GM18498 (cell line): ENCODE measurements around the gene XXYLT1.

ENCODE experiments used
- ATAC-seq: cut with Tn5 transposase; IDR thresholded peaks from one replicate; pipeline ENCODE4 v1.9.1; 2021; ENCODE audit warnings: mild to moderate bottlenecking, moderate library complexity; ENCODE audit not compliant: unreplicated experiment

XXYLT1 gene

DNA sequence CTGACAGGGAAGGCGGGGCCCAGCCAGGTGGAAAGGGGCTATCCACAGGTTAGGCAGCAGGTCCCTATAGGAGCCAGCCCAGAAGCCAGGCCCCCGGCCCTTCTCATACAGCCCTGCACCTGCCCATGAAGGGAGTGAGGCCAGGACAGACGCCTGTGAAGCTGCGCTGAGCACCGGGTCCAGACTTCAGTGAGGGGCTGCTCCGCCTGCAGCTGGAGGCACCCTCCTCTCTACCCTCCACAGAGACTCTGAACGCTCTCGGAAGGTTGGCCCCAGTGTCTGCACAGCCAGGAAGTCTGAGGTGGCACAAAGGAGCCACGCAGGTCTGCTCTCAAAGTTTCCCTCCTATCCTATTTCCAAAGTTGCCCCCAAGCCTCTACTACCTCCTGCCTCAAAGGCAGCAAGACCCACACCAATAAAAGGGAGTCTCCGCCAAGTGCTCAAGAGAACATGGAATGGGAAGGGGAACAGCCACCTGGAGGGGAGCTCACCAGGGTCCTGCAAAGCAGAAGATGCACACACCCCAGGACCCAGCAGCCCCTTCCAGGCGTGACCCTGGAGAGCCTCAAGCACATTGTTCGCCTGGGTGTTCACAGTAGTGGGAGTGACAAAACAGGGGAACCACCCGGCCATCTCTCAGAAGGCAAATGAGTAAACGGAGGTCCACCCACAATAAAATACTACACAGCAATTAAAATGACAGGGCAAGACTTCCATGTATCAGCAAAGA lies 19.5 kb downstream of the XXYLT1 start:
- no peak for ATAC-seq

DNA sequence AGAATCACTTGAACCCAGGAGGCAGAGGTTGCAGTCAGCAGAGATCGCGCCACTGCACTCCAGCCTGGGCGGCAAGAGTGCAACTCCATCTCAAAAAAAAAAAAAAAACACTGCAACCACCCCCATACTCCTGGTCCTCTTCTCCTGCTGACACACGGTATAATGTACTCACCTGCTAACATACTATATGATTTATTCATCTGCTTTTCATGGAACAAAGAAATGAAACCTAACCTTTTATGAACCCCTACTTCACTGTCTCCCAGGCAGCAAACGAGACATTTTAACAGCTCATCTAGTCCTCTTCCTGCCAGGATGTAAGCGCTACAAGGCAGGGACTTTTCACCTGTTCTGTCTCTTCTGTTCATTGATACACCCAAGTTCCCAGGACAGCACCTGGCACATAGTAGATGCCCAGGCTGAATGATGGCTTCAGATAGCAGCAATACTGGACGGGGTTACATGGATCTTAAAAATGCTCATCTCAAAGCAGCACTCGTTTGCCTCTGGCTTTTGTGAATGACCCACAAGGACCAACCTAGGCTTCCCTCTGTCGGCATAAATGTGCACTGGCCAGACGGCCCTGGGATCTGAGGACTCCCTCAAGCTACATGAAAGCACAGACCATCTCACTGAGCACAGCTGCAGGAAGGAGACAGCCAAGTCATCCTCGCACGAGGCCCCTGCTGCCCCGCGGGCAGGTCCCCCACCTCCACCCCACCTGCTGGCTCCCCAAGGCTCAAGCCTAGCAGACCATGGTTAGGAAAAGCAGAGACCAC lies 20.3 kb downstream of the XXYLT1 start:
- no peak for ATAC-seq

DNA sequence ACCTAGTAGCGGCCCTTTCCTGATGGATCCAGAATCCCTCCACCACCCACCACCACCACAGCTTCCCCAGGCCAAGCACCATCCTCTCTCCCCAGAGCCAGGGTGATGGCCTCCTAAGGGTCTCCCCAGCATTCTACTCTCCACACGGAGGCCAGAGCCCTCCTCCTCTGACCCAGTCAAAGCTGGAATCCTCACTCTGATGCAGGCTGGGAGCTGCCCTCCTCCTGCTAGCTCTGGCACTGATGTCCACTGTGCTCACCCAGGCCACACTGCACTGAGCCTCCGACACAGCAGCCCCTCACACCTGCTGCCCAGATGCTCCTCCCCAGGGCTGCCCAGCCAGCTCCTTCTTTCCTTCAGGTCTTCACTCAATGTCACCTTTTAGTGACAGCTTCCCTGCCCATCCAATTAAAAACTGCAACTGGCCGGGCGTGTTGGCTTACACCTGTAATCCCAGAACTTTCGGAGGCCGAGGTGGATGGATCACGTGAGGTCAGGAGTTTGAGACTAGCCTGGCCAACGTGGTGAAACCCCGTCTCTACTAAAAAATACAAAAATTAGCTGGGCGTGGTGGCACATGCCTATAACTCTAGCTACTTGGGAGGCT lies 21.0 kb downstream of the XXYLT1 start:
- no peak for ATAC-seq

DNA sequence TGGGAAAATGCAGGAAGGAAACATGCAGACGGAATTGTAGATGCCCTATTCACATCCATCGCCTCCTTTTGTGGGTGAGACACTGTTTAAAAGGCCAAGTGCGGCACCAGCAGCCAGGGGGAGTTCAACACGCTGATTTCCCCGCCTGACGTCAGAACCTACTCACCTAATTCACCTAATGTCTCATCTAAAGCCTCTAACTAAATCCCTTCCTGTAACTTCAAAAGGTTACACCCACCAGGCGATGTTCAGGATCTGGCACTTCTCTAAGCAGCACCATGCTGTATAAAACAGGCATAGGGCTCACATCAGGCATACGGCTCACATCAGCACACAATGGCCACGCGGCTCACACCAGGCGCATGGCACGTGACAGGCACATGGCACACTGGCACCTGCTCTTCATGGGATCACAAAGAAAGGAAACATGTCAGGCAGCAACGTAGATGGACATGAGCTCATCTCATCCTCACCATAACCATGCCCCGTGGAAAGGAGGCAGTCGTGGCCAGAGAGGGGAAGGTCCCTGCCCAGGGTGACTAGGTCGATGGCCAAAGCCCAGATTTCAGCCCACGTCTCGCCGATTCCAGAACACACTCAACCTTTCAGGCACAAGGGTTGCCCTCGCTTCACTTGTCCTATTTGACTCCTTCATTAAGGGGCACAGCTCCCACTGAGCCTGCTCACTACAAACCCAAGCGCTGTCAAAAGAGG lies 21.7 kb downstream of the XXYLT1 start:
- no peak for ATAC-seq

GRCh38 chr3:195248281-195248680 lies 22.7 kb downstream of the XXYLT1 start:
- ATAC-seq, result no peak

GRCh38 chr3:195247863-195248189 lies 23.1 kb downstream of the XXYLT1 start:
- no peak for ATAC-seq

DNA sequence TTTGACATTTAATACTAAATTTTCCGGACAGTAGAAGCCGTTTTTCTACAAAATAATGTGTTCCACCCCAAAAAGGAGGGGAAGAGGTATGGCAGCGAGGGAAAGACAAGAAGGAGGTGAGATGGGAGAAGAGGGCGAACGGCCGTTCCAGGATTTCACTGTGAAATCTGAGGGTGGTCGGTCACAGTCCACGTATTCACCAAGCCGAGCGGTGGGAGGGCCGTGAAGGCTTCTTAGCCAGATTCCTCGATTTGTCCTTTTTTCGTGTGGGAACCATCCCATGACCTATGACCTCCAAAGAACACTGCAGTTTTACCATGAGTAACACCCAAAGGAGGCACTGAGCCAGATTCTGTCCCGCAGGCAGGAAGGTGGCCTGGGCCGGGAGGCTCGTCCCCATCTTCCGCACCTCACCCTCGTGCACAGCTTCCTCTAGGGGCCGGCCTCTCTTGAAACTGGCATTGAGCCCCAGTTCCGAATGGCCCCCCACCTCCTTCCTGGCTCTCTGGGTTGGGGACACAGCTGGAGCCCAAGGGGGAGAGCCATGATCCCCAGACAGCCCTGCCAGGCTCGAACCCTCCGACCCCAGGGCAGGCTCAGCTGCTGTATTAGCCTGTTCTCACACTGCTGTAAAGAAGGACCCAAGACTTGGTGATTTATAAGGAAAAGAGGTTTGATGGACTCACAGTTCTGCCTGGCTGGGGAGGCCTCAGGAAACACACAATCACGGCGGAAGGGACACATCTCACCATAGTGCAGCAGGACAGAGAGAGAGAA lies 23.7 kb downstream of the XXYLT1 start:
- no peak for ATAC-seq

DNA sequence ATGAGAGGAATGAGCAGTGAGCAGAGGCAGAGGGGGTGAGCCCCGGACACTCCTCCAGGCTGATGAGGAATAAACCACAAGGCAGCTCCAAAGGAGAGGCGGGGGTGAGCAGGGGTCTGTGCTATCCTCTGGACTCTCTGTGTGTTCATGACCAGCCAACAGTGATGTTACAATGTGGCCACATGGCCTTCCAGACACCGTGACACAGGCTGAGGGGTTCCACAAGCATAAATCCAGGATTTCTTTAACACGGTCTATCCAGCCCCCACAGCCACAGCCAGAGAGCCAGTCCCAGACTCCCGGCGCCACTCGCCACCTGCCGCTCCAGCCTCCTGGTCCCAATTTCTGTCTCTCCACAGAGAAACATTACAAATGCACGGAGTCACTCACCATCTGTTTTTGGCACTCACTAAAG lies 24.4 kb downstream of the XXYLT1 start:
- no peak for ATAC-seq

GRCh38 chr3:195245531-195245951 lies 25.4 kb downstream of the XXYLT1 start:
- ATAC-seq, result no peak

GRCh38 chr3:195241592-195242355 lies 29.2 kb downstream of the XXYLT1 start:
- ATAC-seq, result no peak

GRCh38 chr3:195240939-195241338 lies 30.0 kb downstream of the XXYLT1 start:
- no peak for ATAC-seq

GRCh38 chr3:195240171-195240701 lies 30.7 kb downstream of the XXYLT1 start:
- ATAC-seq, result no peak

DNA sequence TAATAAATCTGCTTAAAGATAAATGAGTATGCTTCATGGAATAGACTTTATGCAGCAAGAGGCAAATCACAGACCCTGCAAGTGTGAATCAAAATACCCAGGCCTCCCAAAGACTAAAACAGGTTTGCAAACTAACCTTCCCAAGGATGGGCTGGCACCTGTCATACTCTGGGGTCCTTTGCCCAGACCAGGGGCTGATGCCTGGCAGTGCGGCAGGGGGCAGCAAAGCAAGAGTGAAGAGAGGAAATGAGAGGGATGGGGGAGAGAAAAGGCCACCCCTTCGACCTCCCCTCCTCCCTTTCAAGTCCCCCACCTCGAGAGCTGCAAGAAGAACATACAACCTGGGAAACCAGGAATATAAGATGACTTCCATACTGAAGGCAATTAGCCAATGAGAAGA lies 31.8 kb downstream of the XXYLT1 start:
- ATAC-seq, result no peak

DNA sequence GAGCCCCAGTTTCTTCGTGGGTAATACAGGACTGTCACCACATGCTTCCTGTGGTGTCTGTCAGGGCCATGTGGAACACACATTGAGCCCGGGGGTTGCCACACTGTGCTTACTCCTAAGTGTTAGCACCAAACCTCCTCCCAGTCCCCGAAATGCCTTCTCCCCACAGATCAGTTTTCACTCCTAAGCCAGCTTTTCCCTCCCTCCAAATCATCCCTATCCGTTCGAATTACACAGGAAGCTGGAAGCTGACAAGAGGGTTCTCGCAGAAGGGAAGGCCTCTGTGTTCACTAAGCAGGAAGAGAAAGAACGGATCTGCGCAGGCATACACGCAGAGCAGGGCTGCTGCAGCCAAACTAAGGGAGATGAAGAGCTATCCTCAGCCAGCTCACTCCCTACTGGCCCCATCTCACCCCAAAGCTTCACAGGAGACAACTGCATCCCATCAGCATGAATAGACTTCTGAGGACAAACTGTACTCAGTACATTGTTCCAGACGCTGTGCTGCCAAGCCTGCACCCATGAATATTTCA lies 32.3 kb downstream of the XXYLT1 start:
- no peak for ATAC-seq

DNA sequence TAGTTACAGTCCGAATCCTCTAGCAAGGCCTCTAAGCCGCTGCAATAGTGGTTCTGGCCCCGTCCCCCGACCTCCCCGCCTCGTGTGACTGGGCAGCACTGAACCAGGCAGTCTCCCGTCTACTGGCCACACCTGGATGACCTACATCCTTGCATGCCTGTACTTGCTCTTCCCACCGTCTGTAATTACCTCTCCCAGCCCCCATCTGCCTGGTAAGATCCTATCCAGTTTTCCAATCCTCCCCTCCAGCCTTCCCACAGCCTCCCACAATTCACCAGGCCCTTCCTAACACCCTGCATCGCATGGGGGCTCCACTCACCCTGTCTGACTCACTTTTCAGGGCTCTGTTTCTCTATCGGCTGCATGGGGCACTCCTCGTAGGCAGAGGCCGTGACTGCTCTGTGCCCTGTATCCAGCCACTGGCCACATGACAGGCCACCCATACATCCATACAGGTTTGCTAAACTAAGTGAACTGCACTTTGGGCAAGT lies 32.8 kb downstream of the XXYLT1 start:
- ATAC-seq, result no peak

DNA sequence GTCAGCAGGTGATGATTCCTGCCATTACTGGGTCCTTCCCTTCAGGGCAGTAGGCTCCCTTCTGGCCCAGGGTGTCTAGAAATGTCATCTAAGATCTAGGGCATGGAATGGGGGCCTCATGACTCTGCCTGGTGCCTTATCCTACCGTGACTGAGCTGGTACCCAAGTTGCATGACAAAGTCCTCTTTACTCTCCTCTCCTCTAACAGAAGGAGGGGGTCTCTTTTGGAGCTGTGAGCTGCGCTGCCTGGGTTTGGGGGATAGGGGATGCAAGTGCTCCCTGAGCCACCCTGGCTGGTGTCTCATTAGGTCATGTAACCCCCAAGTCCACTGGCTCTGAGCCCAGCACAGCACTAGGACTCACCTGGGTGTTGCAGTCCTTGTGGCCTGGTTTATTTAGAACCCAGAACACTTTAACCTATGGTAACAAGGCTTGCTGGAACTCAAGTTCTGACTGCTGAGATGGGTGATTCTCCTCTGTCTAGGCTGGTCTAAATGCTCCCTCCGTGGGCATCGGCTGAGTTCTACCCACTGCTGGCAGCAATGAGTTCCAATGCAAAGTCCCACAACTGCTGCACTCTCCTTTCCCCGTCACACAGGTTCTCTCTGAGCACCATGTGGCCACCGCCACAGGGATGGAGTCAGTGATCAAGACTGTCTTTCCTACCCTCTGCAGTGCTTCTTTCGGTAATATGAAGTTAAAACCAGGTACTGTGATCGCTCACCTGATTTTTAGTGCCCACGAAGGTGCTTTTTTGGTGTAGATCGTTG lies 34.0 kb downstream of the XXYLT1 start:
- ATAC-seq, result no peak

- no peak for ATAC-seq
These were observed 34.7 kb downstream of the XXYLT1 start for GRCh38 chr3:195236076-195236798.

DNA sequence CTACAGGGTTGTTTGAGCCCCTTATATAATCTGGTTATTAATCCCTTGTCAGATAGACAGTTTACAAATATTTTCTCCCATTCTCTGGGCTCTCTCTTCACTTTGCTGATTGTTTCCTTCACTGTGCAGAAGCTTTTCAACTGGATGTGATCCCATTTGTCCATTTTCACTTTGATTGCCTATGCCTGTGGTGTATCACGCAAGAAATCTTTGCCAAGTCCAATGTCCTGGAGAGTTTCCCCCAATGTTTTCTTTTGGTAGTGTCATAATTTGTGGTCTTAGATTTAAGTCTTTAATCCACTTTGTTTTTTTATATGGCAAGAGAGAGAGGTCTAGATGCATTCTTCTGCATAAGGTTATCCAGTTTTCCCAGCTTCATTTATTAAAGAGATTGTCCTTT lies 40.7 kb downstream of the XXYLT1 start:
- no peak for ATAC-seq
